HG03439 (cell line): ENCODE data around the gene LRRC39.
"Not testable (repeated sequence)": the region's sequence is repeated elsewhere in the genome, so short reads cannot be mapped to it uniquely, and the experiment has no call there.

Source experiments
- ATAC-seq: cut with Tn5 transposase; IDR thresholded peaks from one replicate; pipeline ENCODE4 v1.9.1; 2021; ENCODE audit warnings: mild to moderate bottlenecking, moderate library complexity; ENCODE audit not compliant: unreplicated experiment

LRRC39 gene

DNA sequence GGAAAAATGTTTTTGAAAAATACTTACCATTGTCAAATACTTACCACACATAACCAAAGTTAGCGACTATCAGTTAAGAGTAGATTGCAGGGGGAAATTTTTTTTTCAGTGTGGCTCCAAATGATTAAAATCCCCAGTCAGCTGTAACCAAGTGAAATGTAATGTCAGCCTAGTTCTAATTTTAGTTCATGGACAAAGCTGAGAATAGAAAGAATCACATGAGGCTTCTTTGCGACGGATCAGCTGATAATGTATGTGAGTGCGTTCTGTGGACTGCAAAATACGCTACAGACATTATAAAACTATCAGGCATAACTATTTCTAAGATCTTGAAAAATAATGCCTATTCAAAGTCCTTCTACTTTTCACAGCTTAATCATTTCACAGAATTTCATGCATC lies at the start of gene LRRC39:
Gene LRRC39, minus strand, starts transcription at position 166 of the 400 bp plus-strand sequence. CDS start 9,740 bp downstream, outside the sequence.
- no peak for ATAC-seq

DNA sequence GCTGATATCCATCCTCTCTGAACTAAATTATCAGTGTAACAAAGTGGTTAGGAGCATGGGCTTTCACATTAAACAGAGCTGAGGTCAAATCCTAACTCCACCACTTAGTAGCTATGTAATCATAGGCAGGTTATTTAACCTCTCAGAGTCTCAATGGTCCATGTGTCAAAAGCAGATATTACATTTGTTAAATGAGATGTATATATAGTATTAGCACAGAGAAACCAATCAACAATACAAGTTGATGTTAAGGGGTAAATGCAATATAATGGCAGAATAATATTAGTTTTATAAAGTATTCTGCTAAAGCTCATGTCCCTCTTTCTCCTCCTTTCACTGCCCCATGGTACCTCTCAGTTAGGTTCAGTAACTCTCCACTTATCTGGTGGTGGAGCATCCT lies 44.4 kb upstream of the LRRC39 start:
- ATAC-seq: no peak

DNA sequence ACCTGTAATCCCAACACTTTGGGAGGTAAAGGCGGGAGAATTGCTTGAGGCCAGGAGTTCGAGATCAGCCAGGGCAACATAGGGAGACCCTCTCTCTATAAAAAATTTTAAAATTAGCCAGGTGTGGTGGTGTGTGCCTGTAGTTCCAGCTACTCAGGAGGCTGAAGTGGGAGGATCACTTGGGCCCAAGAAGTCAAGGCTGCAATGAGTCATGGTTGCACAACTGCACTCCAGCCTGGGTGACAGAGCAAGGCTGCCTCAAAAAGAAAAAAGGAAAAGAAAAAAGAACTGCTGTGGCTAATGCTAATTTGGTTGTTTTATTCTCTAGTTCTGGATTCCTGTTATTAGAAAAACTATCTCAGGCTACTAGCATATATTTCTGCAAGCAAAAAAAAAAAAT lies 41.8 kb upstream of the LRRC39 start:
- ATAC-seq: no peak

DNA sequence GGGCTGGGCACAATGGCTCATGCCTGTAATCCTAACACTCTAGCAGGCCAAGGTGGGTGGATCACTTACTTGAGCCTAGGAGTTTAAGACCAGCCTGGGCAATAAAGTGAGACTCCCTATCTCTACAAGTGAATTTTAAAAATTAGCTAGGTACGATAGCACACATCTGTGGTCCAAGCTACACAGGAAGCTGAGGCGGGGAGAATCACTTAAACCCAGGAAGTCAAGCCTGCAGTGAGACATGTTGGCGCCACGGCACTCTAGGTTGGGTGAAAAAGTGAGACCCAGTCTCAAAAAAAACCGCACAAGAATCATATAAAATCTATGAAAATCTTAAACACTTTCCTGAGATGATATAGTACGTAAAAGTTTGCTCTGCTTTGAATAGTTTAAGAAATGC lies 41.4 kb upstream of the LRRC39 start:
- ATAC-seq: no peak

DNA sequence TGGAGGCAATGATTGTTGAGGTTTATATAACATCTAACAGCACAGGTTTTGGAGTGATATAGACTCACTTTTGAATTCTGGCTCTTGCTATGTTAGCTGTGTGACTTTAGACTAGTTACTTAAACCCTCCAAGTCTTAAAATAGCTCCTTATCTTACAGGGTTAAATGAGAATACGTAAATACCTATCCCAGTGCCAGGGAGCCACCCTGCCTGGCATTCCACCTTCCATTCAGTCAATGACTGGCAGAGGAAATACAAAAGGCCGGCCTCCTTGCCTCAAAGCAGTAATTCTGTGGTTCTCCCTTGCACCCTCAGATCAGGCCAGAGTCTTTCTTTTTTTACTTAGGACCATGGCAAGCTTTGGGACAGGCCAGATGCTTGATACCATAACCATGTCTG lies 39.8 kb upstream of the LRRC39 start:
- ATAC-seq: no peak

DNA sequence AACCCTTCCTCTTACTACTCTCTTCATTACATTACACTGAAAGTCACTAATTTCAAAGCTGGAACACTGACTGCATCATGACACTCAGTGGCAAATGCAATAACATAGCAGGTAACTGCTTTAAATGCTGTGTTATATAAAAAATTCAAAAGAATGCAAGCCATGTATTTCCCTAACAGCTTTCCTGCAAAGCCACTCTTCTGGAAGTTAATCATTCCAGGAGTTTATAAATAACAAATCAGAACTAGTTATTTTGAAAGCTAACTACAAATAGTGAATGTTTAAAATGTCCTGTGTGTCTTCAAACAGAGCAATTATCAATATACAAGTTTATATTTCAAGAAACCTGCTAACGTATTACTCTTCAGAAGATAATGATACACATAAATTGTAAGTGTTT lies 37.0 kb upstream of the LRRC39 start:
- ATAC-seq: no peak

DNA sequence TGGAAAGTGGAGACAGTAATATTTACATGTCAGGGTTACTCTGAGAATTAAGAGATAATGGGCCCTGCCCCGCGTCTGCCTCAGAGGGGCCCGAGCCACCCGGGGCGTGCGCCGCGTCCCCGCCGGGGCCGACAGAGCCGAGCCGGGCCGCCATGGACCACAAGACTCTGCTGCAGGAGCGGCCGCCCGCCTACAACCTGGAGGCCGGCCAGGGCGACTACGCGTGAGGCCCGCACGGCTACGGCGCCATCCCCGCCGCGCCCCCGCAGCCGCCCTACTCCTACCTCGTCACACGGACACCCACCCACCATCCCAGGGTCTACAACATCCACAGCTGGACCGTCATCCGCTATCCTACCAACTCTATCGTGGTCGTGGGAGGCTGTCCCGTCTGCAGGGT lies 35.1 kb upstream of the LRRC39 start:
- ATAC-seq: no peak

DNA sequence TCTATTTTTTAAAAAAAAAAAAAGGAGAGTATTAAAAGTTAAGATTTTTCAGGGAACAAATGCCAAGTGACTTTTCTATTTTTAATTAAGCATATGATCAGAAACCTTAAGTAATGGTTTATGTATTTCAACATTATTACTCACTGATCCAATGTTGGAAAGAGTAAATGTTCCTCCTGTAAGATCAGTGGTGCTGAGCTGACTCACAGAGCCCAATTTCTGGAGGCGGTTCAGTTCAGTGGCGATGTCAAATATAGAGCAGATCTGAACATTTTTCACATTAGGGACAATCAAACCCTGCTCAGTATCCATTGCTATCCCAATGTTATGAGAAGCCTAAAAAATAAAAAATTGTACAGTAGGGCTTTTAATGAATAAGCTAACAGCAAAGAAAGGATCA lies 28.2 kb upstream of the LRRC39 start:
- no peak for ATAC-seq

DNA sequence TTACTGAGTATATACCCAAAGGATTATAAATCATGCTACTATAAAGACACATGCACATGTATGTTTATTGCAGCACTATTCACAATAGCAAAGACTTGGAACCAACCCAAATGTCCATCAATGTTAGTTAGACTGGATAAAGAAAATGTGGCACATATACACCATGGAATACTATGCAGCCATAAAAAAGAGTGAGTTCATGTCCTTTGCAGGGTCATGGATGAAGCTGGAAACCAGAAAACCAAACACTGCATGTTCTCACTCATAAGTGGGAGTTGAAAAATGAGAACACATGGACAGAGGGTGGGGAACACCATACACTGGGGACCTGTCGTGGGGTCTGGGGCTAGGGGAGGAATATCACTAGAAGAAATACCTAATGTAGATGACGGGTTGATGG lies 27.5 kb upstream of the LRRC39 start:
- ATAC-seq: not testable (repeated sequence)

DNA sequence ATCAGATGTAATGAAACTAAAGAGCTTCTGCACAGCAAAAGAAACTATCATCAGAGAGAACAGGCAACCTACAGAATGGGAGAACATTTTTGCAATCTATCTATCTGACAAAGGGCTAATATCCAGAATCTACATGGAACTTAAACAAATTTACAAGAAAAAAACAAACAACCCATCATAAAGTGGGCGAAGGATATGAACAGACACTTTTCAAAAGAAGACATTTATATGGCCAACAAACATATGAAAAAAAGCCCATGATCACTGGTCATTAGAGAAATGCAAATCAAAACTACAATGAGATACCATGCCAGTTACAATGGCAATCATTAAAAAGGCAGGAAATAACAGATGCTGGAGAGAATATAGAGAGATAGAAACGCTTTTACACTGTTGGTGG lies 27.0 kb upstream of the LRRC39 start:
- ATAC-seq: not testable (repeated sequence)

DNA sequence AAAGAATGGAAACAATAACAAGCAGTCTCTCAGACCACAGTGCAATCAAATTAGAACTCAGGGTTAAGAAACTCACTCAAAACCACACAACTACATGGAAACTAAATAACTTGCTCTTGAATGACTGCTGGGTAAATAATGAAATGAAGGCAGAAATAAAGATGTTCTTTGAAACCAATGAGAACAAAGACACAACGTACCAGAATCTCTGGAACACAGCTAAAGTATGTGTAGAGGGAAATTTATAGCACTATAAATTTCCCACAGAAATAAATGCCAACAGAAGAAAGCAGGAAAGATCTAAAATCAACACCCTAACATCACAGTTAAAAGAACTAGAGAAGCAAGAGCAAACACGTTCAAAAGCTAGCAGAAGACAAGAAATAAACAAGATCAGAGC lies 24.6 kb upstream of the LRRC39 start:
- ATAC-seq: not testable (repeated sequence)

DNA sequence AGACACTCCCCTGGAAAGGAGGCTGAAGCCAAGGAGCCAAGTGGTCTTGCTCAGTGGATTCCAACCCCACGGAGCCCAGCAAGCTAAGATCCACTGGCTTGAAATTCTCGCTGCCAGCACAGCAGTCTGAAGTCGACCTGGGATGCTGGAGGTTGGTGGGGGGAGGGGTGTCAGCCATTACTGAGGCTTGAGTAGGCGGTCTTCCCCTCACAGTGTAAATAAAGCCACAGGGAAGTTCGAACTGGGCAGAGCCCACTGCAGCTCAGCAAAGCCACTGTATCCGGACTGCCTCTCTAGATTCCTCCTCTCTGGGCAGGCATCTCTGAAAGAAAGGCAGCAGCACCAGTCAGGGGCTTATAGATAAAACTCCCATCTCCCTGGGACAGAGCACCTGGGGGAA lies 22.0 kb upstream of the LRRC39 start:
- ATAC-seq: not testable (repeated sequence)

DNA sequence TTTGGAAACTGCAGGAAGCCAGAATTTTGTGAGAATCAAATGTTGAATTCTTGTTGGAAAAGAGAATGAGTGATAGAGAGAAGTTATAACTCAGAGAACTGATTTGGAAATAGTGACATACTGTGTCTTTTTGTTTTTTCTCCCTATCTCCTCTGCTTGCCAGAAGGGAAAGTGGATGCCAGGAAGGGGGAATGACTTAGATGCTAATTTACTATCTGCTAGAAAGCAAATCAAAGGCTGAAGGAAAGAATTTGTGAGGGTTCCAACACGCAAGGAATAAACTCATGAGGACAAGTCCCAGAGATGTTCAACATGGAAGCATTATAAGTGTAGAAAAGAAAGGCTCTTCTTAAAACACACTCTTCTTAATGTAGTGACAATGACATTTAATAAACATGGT lies 20.5 kb upstream of the LRRC39 start:
- no peak for ATAC-seq

DNA sequence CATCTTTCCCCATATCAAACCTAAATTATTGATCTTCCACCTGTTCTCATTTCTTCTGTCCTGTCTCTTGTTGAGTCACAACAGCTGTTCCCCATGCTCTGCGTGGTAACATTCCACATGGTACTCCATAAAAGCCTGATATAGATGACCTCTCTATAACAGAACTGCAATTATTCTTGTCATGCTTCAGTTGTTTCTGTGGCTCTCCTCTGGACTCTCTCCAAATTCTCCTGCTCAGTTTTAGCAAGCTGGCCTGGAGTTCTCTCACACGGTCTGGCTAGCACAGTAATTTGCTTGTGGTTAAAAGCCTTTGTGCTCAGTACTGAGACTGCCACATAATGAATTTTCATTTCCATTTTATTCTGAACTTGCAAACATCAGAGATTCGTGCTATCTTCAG lies 10.6 kb upstream of the LRRC39 start:
- ATAC-seq: no peak

DNA sequence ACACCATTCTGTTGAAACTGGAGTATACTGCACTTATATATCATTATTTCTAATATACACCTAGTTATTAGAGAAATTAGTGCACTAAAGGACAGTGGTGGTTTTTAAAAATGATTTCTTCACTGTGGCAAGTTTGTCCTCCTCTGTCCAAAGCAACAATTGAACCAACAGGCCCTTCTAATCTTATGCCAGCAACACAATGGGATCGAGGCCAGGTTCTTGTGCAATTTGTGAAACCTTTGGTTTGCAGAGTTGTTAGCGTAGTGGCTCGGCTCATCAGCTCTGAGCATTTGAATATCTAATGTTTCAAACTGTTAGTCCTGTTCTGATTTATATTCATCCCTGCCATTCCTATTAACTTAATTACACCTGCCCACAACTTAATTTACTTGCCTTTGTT lies 9.9 kb upstream of the LRRC39 start:
- no peak for ATAC-seq

DNA sequence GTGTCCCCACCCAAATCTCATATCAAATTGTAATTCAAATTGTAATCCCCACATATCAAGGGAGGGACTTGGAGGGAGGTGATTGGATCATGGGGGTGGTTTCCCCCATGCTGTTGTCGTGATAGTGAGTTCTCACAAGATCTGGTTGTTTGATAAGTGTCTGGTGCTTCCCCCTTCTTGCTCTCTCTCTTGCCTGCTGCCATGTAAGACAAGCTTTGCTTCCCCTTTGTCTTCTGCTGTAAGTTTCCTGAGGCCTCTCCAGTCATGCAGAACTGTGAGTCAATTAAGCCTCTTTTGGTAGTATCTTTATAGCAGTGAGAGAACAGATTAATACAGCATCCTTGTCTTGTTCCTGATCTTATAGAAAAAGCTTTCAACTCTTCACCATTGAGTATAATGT lies 6.5 kb upstream of the LRRC39 start:
- ATAC-seq: no peak

DNA sequence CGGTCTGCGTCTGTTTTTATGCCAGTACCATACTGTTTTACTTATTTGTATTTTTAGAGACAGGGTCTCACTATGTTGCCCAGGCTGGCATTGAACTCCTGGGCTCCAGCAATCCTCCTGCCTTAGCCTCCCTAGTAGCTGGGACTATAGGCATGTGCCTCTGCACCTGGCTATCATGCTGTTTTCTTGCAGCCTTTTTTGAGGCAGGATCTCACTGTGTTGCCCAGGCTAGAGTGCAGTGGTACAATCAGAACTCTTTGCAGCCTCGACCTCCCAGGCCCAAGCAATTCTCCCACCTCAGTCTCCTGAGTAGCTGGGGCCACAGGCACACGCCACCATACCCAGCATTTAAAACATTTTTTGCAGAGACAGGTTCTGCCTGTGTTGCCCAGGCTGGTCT lies 5.3 kb upstream of the LRRC39 start:
- no peak for ATAC-seq

DNA sequence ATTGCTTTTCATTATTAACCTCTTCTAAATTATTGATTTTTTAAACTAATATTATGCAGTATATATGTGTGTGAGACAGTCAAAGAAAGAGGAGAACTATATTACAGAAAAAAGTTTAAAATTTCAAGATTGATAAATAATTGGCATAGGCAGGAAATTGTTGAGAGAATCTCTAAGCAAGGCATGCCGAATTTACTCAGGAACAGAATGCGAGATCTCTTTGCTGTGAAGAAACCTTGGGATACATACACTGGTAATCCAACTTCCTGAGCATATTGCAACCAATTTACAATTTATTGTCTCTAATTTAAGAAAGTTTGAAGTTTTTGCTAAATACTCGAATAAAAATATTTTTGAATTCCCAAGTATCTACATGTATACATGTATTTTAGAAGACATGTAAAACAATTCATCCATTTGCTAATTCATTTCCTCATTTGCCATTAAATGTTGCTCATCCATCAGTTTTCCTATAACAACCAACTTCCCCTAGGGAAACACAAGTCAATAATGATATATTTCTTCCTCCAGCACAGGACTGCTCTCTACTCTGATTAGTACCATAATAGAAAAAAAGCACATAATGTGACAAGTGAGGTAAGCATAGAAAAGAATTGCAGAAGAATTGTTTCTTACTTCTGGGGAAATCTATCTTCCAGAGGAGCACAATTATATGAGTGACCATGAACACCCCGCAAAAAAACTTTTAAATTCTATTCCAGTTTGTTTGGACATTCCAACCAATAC lies 588 bp downstream of the LRRC39 start:
- no peak for ATAC-seq

DNA sequence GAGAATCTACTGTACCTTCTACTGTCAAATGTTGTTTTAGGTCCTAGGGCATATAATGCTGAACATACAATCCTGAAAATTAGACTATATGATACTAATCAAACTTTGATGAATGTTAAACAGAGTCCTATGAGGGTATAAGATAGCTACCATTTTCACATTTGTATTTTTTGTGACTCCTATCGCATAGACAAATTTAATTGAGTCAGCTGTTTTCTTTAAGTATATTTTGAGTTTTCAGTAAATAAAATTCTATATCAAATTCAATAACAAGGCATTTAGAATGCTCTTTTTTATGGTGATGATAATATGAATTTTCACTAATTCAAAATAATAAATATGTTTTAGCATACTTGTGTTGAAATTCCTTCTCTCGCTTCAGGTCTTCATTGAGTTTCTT lies 10.0 kb downstream of the LRRC39 start:
- no peak for ATAC-seq

DNA sequence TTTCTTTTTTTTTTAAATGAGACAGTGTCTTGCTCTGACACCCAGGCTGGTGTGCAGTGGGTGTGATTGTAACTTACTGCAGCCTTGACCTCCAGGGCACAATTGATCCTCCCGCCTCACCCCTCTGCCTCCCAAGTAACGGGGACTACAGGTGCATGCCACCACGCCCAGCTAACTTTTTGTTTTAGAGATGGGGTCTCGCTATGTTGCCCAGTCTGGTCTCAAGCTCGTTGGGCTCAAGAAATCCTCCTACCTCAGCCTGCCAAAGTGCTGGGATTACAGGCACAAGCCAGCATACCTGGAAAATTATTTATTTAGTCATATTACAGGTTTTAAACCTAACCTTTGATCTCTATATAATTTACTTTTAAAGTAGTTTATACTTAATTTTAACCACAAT lies 13.4 kb downstream of the LRRC39 start:
- no peak for ATAC-seq

DNA sequence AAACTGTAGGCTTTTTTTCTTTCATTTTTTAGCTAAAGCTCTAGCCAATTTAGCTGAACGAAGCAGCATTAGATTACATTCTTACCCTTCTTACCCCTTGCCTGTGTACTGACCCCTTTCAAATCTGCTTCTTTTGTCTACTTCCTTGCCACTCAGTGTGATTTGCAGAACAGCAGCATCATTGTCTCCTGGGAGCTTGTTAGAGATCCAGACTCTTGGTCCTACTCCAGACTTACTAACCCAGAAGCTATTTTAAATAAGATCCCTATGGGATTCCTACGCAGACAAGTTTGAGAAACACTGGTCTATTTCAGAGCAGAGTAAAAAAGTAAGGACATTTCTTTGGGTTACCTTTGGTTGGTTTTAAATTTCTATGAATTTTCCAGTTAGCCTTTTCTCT lies 13.8 kb downstream of the LRRC39 start:
- no peak for ATAC-seq

DNA sequence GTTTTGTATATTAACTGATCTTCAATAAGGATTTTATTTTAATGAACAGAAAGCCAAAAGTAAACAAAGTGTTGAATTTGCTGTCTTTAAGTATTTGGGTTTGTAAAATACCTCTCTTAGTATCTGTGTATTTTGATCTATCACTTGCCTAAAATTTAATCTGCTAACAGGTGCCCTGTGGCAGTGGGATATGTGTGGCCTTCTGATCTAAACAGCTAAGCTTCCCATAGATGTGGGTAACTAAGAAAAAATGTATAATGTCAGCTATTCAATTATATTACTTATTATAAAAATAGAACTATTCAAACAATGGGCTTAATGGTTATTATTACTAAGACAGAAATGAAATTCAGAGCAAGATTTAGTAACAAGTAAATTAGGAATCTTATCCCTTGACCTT lies 15.2 kb downstream of the LRRC39 start:
- ATAC-seq: no peak

DNA sequence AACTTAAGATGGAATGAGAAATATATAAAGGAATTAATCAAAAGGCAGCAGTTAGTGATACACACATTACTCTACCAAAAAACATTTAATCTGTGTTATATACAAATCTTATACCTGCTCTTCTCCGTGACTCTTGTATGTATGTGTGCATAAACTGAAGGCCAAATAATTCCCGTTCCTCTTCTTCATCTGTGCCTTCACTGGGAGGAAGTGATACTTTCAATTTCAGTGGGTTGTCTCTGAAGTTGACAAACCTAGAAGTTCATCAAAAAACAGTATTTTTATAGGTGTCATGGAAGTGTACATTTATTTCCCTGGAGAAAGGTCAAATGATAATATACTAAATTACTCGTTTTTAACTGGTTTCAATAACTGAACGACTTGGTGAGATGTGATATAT lies 25.8 kb downstream of the LRRC39 start:
- no peak for ATAC-seq
